ENCODE measurements around the gene HPSE. TPM values are rescaled to one million over a fixed set of nuclear protein-coding genes. Genes with fewer than 3 reads are reported as not detected.

HPSE gene
- total and polyA plus RNA-seq, 7 donors = 0.06 to 0.64 (median 0.34) TPM

DNA sequence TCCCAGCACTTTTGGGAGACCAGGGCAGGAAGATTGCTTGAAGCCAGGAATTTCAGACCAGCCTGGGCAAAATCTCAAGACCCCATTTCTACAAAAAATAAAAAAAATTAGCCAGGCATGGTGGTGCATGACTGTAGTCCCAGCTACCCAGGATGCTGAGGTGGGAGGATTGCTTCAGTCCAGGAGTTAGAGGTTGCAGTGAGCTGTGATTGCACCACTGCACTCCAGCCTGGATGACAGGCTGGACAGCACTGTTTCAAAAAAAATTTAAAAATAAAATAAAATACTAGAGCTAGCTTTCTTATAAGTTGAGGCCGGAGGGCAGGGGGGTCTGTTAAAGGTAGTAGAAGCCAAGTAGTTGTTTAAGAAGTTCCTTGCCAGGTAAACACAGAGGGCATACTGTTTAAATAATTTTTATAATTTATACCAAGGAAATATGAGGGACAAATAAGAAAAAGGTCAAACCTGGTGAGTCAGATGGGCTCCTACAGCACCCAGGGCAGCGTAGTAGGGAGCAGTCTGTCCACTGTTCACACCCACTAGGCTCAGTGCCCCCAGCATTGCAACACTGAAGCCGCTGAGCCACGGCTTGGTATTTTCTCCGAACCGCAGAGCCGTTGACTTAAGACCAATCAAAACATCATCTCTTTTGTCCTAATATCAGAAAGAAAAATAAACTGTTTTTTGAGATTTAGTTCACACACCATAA lies 67.4 kb downstream of the HPSE start:
- 88 to 95% (median 91%) methylated on average over 7 of the region's 7 CpGs for WGBS, 3 donors
- TF ChIP-seq, protein P1, sequence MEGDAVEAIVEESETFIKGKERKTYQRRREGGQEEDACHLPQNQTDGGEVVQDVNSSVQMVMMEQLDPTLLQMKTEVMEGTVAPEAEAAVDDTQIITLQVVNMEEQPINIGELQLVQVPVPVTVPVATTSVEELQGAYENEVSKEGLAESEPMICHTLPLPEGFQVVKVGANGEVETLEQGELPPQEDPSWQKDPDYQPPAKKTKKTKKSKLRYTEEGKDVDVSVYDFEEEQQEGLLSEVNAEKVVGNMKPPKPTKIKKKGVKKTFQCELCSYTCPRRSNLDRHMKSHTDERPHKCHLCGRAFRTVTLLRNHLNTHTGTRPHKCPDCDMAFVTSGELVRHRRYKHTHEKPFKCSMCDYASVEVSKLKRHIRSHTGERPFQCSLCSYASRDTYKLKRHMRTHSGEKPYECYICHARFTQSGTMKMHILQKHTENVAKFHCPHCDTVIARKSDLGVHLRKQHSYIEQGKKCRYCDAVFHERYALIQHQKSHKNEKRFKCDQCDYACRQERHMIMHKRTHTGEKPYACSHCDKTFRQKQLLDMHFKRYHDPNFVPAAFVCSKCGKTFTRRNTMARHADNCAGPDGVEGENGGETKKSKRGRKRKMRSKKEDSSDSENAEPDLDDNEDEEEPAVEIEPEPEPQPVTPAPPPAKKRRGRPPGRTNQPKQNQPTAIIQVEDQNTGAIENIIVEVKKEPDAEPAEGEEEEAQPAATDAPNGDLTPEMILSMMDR (IDR thresholded peaks at IDR 0.05) = no peak
- Histone ChIP-seq H3K4me3 (no peak overlapping the region), H3K36me3 (ENCODE audit: insufficient read depth in 1 of 2, low read depth in 1 of 2) (peaks cover 4 to 96% of the 10 kb centered on the region in 2 donors), H3K27ac (no peak overlapping the region), H3K27me3 (ENCODE audit: insufficient read depth in 3 of 3, low read length in 2 of 3) (no peaks in the 10 kb centered on the region), H3K9me3 (no peaks in the 10 kb centered on the region), H3K4me1 (no peaks in the 10 kb centered on the region)
- intact Hi-C loops (cut with DNase I) = no loop called here
- ATAC-seq = no peak
- peak in 1 of 2 donors; percentile 29 for DNase-seq

DNA sequence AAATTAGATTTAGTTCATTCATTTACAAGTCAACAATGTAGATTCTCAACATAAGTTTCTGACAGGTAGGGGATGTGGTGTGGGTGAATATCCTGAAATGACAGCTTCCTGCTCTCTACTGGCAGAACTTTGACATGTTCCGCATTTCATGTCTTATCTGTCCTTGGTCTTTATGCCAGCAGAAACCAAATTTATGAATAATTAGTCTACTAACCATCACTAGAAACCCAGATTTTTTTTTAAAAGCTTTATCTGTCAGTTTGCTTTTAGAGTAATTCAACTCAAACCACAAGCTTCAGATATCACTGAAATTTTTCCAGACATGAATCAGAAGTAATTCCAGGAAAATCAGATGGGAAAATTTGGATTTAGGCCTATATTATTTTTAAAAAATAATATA lies 68.0 kb downstream of the HPSE start:
- TF ChIP-seq, protein P1 (IDR thresholded peaks at IDR 0.05) = no peak
- peaks cover 4 to 97% of the 10 kb centered on the region in 2 donors for H3K36me3 ChIP-seq (ENCODE audit: insufficient read depth in 1 of 2, low read depth in 1 of 2)
- no peak for DNase-seq
- H3K27ac ChIP-seq = no peak overlapping the region
- intact Hi-C loops (cut with DNase I) = no loop called here
- no peak for ATAC-seq
- no peaks in the 10 kb centered on the region for H3K9me3 ChIP-seq
- H3K4me1 ChIP-seq = no peaks in the 10 kb centered on the region
- WGBS, 3 donors = 89 to 95% (median 90%) methylated on average over 1 of the region's 1 CpG
- H3K27me3 ChIP-seq (ENCODE audit: insufficient read depth in 3 of 3, low read length in 2 of 3) = no peaks in the 10 kb centered on the region
- H3K4me3 ChIP-seq = no peak overlapping the region

DNA sequence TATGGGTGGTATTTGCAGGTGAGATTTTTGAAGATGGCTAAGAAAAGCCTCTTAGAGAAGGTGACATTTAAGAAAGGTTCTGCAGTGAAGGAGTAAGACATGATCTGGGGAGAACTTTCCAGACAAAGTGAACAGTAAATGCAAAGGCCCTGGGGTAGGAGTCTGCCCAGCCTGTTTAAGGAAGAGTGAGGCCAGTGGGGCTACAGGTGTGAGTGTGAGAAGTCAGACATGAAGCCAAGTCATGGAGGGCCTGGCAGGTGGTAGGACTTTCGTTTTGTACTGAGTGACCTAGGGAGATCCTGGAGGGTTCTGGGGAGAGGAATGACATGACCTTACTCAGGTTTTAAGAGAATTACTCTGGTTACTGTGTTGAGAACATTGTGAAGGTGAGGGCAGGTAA lies 71.5 kb downstream of the HPSE start:
- Histone ChIP-seq H3K4me1 (peaks cover 15% of the 10 kb centered on the region), H3K9me3 (no peaks in the 10 kb centered on the region), H3K27me3 (ENCODE audit: insufficient read depth in 3 of 3, low read length in 2 of 3) (no peaks in the 10 kb centered on the region), H3K27ac (no peak overlapping the region), H3K36me3 (ENCODE audit: insufficient read depth in 1 of 2, low read depth in 1 of 2) (peaks cover 4 to 66% of the 10 kb centered on the region in 2 donors), H3K4me3 (no peak overlapping the region)
- intact Hi-C loops (cut with DNase I) = loop anchor here (5.0 kb wide), 2 partner anchors 191 to 801 kb away; no protein-coding TSS in a partner anchor
- ATAC-seq (no peak), DNase-seq (no peak)
- 68 to 92% (median 68%) methylated on average over 1 of the region's 1 CpG for WGBS, 3 donors
- TF ChIP-seq, protein P1 (IDR thresholded peaks at IDR 0.05) = no peak

DNA sequence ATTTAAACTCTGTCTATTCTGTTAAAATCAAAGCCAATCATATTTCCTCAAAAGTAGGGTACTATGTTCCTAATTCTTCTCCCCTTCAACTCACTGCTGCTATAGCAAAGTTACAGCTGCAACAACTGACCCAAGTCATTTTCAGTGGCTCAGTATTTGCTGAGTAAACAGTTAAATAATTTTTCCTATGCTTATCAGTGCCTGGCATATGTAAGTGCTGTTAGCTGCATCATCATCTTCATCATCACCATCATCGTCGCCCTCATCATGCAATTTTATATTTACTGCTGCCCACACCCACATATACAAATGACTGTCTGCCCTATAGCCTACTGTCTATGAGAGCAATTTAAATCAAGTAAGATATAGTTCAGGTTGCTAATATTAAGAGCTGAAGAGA lies 72.0 kb downstream of the HPSE start:
- ATAC-seq (no peak), DNase-seq (no peak)
- H3K36me3 ChIP-seq (ENCODE audit: insufficient read depth in 1 of 2, low read depth in 1 of 2) = peaks cover 4 to 61% of the 10 kb centered on the region in 2 donors
- intact Hi-C loops (cut with DNase I) = loop anchor here (5.0 kb wide), 2 partner anchors 190 to 800 kb away; no protein-coding TSS in a partner anchor
- TF ChIP-seq, protein P1 (IDR thresholded peaks at IDR 0.05) = no peak
- no peak overlapping the region for H3K4me3 ChIP-seq
- H3K4me1 ChIP-seq = peaks cover 15% of the 10 kb centered on the region
- no peaks in the 10 kb centered on the region for H3K9me3 ChIP-seq
- no peaks in the 10 kb centered on the region for H3K27me3 ChIP-seq (ENCODE audit: insufficient read depth in 3 of 3, low read length in 2 of 3)
- no peak overlapping the region for H3K27ac ChIP-seq
- 96 to 100% (median 97%) methylated on average over 2 of the region's 2 CpGs for WGBS, 3 donors

Data from psoas muscle (tissue), 8 donors.